A549 (cell line): ENCODE results near the gene FBXO10. TPM values are rescaled to one million over a fixed set of nuclear protein-coding genes. Genes with fewer than 3 reads are reported as not detected.
"Not testable (repeated sequence)": the region's sequence is repeated elsewhere in the genome, so short reads cannot be mapped to it uniquely, and the experiment has no call there.

Source experiments
- ATAC-seq, 2 experiments: fragments of 200-7000 bp in 1 of 2; fragments of >200 bp in 1 of 2; cut with Nextera tagmentation in 1 of 2; cut with Tn5 transposase in 1 of 2; 3 replicates each; pipeline versions ENCODE4 v1.8.0 to v1.9.1; 2018 to 2020; ENCODE audit warnings: mild to moderate bottlenecking in 1 of 2, moderate library complexity in 1 of 2
- CTCF ChIA-PET: fragments of 300-600 bp; sonication (Branson Sonifier 250); formaldehyde crosslinking; extraction: SDS; loops from one replicate; lab custom pipeline; 2021; ENCODE audit warnings: antibody characterized with exemption, inconsistent platforms; lab: Yijun Ruan, JAX
- POLR2A ChIA-PET: fragments of 350-600 bp; formaldehyde crosslinking; extraction: SDS; loops from one replicate; lab custom pipeline; 2021; ENCODE audit warnings: antibody characterized with exemption, inconsistent platforms; lab: Yijun Ruan, JAX
- DNase-seq, 2 experiments: peaks; one replicate each; pipeline versions ENCODE4 v3.0.0 to v3.0.0-alpha.2; 2011 to 2016; ENCODE audit warnings: low read depth in 1 of 2, low spot score in 1 of 2
- FAIRE-seq: peaks from 2 replicates; lab custom pipeline; 2011; peaks lifted over from hg19 to GRCh38; lab: Jason Lieb, UNC
- H3K27ac ChIP-seq, 2 experiments: fragments of >200 bp; sonication (Bioruptor Twin); formaldehyde crosslinking; 3 replicates each; pipeline ENCODE4 v1.5.1; 2016 to 2017
- H3K4me1 ChIP-seq: fragments of >200 bp; sonication (Bioruptor Twin); formaldehyde crosslinking; 3 replicates; pipeline ENCODE4 v1.6.1; 2016
- H3K4me2 ChIP-seq: fragments of >200 bp; sonication (Bioruptor Twin); formaldehyde crosslinking; 3 replicates; pipeline ENCODE4 v1.6.1; 2016
- H3K4me3 ChIP-seq: fragments of >200 bp; sonication (Bioruptor Twin); formaldehyde crosslinking; 3 replicates; pipeline ENCODE4 v1.5.1; 2016
- H3K9me3 ChIP-seq: fragments of >200 bp; sonication (Bioruptor Twin); formaldehyde crosslinking; 3 replicates; pipeline ENCODE4 v1.6.1; 2016
- ATOH8 ChIP-seq: fragments of 250-450 bp; sonication (Bioruptor Pico); IDR thresholded peaks from 2 replicates; pipeline ENCODE4 v1.5.0; 2020; ENCODE audit warnings: low read depth, mild to moderate bottlenecking, moderate library complexity
- BCL3 ChIP-seq: fragments of >200 bp; sonication (Bioruptor Twin); formaldehyde crosslinking; IDR thresholded peaks from 3 replicates; pipeline ENCODE4 v1.6.1; 2016
- CEBPB ChIP-seq, 2 experiments: fragments of >200 bp in 1 of 2; sonication (Bioruptor Twin) in 1 of 2; formaldehyde crosslinking in 1 of 2; IDR thresholded peaks; 2 replicates each; pipeline ENCODE4 v1.6.1; 2012 to 2016
- CHD4 ChIP-seq: fragments of 200-600 bp; sonication (generic); IDR thresholded peaks from 2 replicates; pipeline ENCODE4 v1.6.1; 2016; ENCODE audit warnings: antibody characterized with exemption, mild to moderate bottlenecking, borderline replicate concordance
- CTCF ChIP-seq: fragments of >200 bp; sonication (Bioruptor Twin); formaldehyde crosslinking; IDR thresholded peaks from 3 replicates; pipeline ENCODE4 v1.5.1; 2016
- HDAC2 ChIP-seq: fragments of 200-600 bp; sonication (generic); IDR thresholded peaks from 2 replicates; pipeline ENCODE4 v1.6.1; 2016
- HMGXB4 ChIP-seq: fragments of 250-450 bp; sonication (Bioruptor Pico); IDR thresholded peaks from 2 replicates; pipeline ENCODE4 v1.5.0; 2021; ENCODE audit warnings: mild to moderate bottlenecking, moderate library complexity, borderline replicate concordance
- HOXB5 ChIP-seq: fragments of 250-450 bp; sonication (Bioruptor Pico); IDR thresholded peaks from 2 replicates; pipeline ENCODE4 v1.5.0; 2020; ENCODE audit warnings: mild to moderate bottlenecking, moderate library complexity
- JUNB ChIP-seq: fragments of >200 bp; sonication (Bioruptor Twin); formaldehyde crosslinking; IDR thresholded peaks from 2 replicates; pipeline ENCODE4 v1.6.1; 2016
- MAX ChIP-seq: IDR thresholded peaks from 2 replicates; pipeline ENCODE4 v1.6.1; 2012
- MAZ ChIP-seq: fragments of 150-350 bp; IDR thresholded peaks from 2 replicates; pipeline ENCODE4 v1.6.1; 2014; ENCODE audit warnings: antibody characterized with exemption, low read depth, low read length, borderline replicate concordance
- NPAS2 ChIP-seq: fragments of 250-450 bp; sonication (Bioruptor Pico); IDR thresholded peaks from 2 replicates; pipeline ENCODE4 v1.8.0; 2022; ENCODE audit warnings: mild to moderate bottlenecking, moderate library complexity, borderline replicate concordance
- RAD21 ChIP-seq, 2 experiments: fragments of >200 bp in 1 of 2; sonication (Bioruptor Twin) in 1 of 2; formaldehyde crosslinking in 1 of 2; IDR thresholded peaks in 1 of 2; conservative IDR thresholded peaks in 1 of 2; 2 replicates in 1 of 2; 3 replicates in 1 of 2; pipeline ENCODE4 v1.6.1; 2012 to 2018; ENCODE audit warnings: inconsistent platforms in 1 of 2
- RARB ChIP-seq: fragments of 250-450 bp; sonication (Bioruptor Pico); IDR thresholded peaks from 2 replicates; pipeline ENCODE4 v1.8.0; 2021; ENCODE audit warnings: mild to moderate bottlenecking, moderate library complexity
- RFX5 ChIP-seq: fragments of 450-650 bp; IDR thresholded peaks from 2 replicates; pipeline ENCODE4 v1.7.1; 2014; ENCODE audit warnings: antibody characterized with exemption, mild to moderate bottlenecking, moderate library complexity
- SMC3 ChIP-seq: fragments of >200 bp; sonication (Bioruptor Twin); formaldehyde crosslinking; IDR thresholded peaks from 3 replicates; pipeline ENCODE4 v1.6.1; 2018; ENCODE audit warnings: inconsistent platforms
- USF2 ChIP-seq: fragments of 450-650 bp; IDR thresholded peaks from 2 replicates; pipeline ENCODE4 v1.6.1; 2014; ENCODE audit warnings: antibody characterized with exemption
- ZC3H11A ChIP-seq: fragments of 450-650 bp; IDR thresholded peaks from 2 replicates; pipeline ENCODE4 v1.6.1; 2014; ENCODE audit warnings: antibody characterized with exemption, mild to moderate bottlenecking
- ZFP36 ChIP-seq: fragments of 450-650 bp; IDR thresholded peaks from 2 replicates; pipeline ENCODE4 v1.6.1; 2014; ENCODE audit warnings: borderline replicate concordance; ENCODE audit not compliant: partially characterized antibody
- ZNF302 ChIP-seq: fragments of 250-450 bp; sonication (Bioruptor Pico); IDR thresholded peaks from 2 replicates; pipeline ENCODE4 v1.9.0; 2021; ENCODE audit warnings: inconsistent platforms, mild to moderate bottlenecking, moderate library complexity
- ZSCAN20 ChIP-seq: fragments of 250-450 bp; sonication (Bioruptor Pico); IDR thresholded peaks from 2 replicates; pipeline ENCODE4 v1.8.0; 2022; ENCODE audit warnings: mild to moderate bottlenecking, moderate library complexity
- WGBS: methylation state at CpG from one replicate; pipeline ENCODE4 v1.1.6; 2017; ENCODE audit errors: missing lambda C conversion rate; 5-methylcytosine and 5-hydroxymethylcytosine counted together
- polyA plus RNA-seq, 4 experiments: library from polyadenylated mRNA; depleted of rRNA in 3 of 4; stranded (reverse); fragments of >200 nt; fragmentation: RNase III in 1 of 4; extraction: RNeasy Plus Mini Kit Qiagen cat#74134 plus additional on column Dnase treatment in 1 of 4; gene quantifications; 2 replicates in 3 of 4; 3 replicates in 1 of 4; pipeline ENCODE4 v1.2.3, GENCODE V29; 2011 to 2017

The FBXO10 gene
- polyA plus RNA-seq, 2 of the 4 experiments (the other 2 are of a cell fraction) = 5.0 to 5.3 TPM

GRCh38 chr9:37471942-37472684 is 104.1 kb downstream of the FBXO10 start (continued):
- peak; percentile 90 for TF ChIP-seq JUNB
- TF ChIP-seq, all 56 proteins: peak for 11

GRCh38 chr9:37468620-37469019 is 107.6 kb downstream of the FBXO10 start:
- H3K4me2 ChIP-seq = no peak overlapping the region
- TF ChIP-seq HOXB5 (CRISPR knock-in tag) = no peak
- no peak for TF ChIP-seq CHD4
- no peak for TF ChIP-seq RARB (CRISPR knock-in tag)
- TF ChIP-seq ZFP36 = no peak
- no peak for TF ChIP-seq HDAC2
- no peak for TF ChIP-seq RFX5
- TF ChIP-seq ATOH8 = no peak
- TF ChIP-seq NPAS2 = no peak
- TF ChIP-seq MAZ = no peak
- TF ChIP-seq ZSCAN20 (CRISPR knock-in tag) = no peak
- TF ChIP-seq ZC3H11A = no peak
- TF ChIP-seq, all 56 proteins: peak for 0
- Histone ChIP-seq H3K4me3 (no peak overlapping the region), H3K9me3 (peaks cover 3% of the 10 kb centered on the region), H3K27ac (peak overlapping the region in 1 of 2 experiments; percentile 97; a peak in 4 of 6 replicates), H3K4me1 (peaks cover 25% of the 10 kb centered on the region)
- 94% methylated on average over 6 of the region's 6 CpGs for WGBS
- DNase-seq (peak in 1 of 2 experiments; percentile 32), FAIRE-seq (no peak), ATAC-seq (no peak)
- CTCF ChIA-PET = interaction anchor here (1.5 kb wide), 1 partner anchor 10 kb away, joined by 4 read pairs; no protein-coding TSS in a partner anchor
- POLR2A ChIA-PET = no interaction called here

- POLR2A ChIA-PET = not testable (repeated sequence)
These were observed 108.7 kb downstream of the FBXO10 start for GRCh38 chr9:37467530-37467929.

GRCh38 chr9:37466037-37466709 is 110.0 kb downstream of the FBXO10 start:
- peak; percentile 57 to 60 for ATAC-seq
- TF ChIP-seq HMGXB4 (no peak), RAD21 (conservative IDR thresholded peaks at IDR 0.05 in 1 of 2, IDR thresholded peaks at IDR 0.05 in 1 of 2) (no peak), ZNF302 (CRISPR knock-in tag) (no peak), USF2 (no peak), CTCF (no peak), SMC3 (no peak), MAZ (no peak), BCL3 (peak; percentile 83; the same call in 2 of the 3 replicates)

More at GRCh38 chr9:37467530-37467929, 108.7 kb downstream of the FBXO10 start:
- H3K4me1 ChIP-seq = peaks cover 32% of the 10 kb centered on the region
- H3K9me3 ChIP-seq, CTCF ChIA-PET, ATAC-seq, FAIRE-seq: not testable (repeated sequence)
- peak in 1 of 2 experiments; percentile 67 for DNase-seq
- H3K4me3 ChIP-seq = peak overlapping the region; percentile 55
- TF ChIP-seq CEBPB (IDR thresholded peaks at IDR 0.05) = peak; percentile 42 to 68; a peak in 2 of 4 replicates
- TF ChIP-seq MAX = 0 out of 2 replicates have a peak, but pooled peaks have one; percentile 31
- H3K27ac ChIP-seq = peak overlapping the region; percentile 97 to 99
- WGBS = 16% methylated on average over 17 of the region's 17 CpGs
- peak overlapping the region; percentile 98 for H3K4me2 ChIP-seq

More at GRCh38 chr9:37466037-37466709, 110.0 kb downstream of the FBXO10 start:
- peak overlapping the region; percentile 98 for H3K4me2 ChIP-seq
- H3K4me3 ChIP-seq = peak overlapping the region; percentile 55
- no peaks in the 10 kb centered on the region for H3K9me3 ChIP-seq
- ChIA-PET CTCF (interaction anchor here (0.9 to 1.4 kb wide), 3 partner anchors 22 to 51 kb away, joined by 3 to 7 read pairs (median 3); no protein-coding TSS in a partner anchor), POLR2A (interaction anchor here (0.6 to 2.4 kb wide), 20 partner anchors 9 to 470 kb away, joined by 3 to 28 read pairs (median 4); partner anchors contain the start of genes DCAF10, EXOSC3, FBXO10 and GRHPR)
- FAIRE-seq (no peak), DNase-seq (peak; percentile 79 to 93)
- under 1% methylated on average over 38 of the region's 47 CpGs for WGBS
- peak overlapping the region; percentile 97 to 99 for H3K27ac ChIP-seq
- H3K4me1 ChIP-seq = peaks cover 36% of the 10 kb centered on the region
